Measurements from ENCODE around the gene LYL1. TPM values are rescaled to one million over a fixed set of nuclear protein-coding genes. Genes with fewer than 3 reads are reported as not detected.

The LYL1 gene
- total and polyA plus RNA-seq, 9 of the 15 experiments (the other 6 are each of a cell fraction or from before 2014, with no cell fraction given): 1.3 to 266 (median 34.0) TPM

- TF ChIP-seq ZNF347 (CRISPR knock-in tag; IDR thresholded peaks at IDR 0.05; ENCODE audit: low read depth) (no peak; the same call in 1 of the 2 replicates), CBFA2T2 (conservative IDR thresholded peaks at IDR 0.05) (no peak), CAMTA2 (CRISPR knock-in tag; conservative IDR thresholded peaks at IDR 0.05) (0 out of 2 replicates have a peak, but pooled peaks have one; percentile 54), CBX1 (IDR thresholded peaks at IDR 0.05; ENCODE audit: low read depth) (no peak), RBM14 (IDR thresholded peaks at IDR 0.05; ENCODE audit: borderline replicate concordance, insufficient read depth, low read depth, low read length) (0 out of 2 replicates have a peak, but pooled peaks have one; percentile 62), FOXA3 (CRISPR knock-in tag; conservative IDR thresholded peaks at IDR 0.05 in 1 of 2, IDR thresholded peaks at IDR 0.05 in 1 of 2) (0 out of 4 replicates have a peak, but pooled peaks of 1 of the 2 experiments have one; percentile 30), ZNF384 (IDR thresholded peaks at IDR 0.05; ENCODE audit: low read depth, low read length) (no peak), KDM2B (CRISPR knock-in tag; IDR thresholded peaks at IDR 0.05) (peak; percentile 74), POLR2B (IDR thresholded peaks at IDR 0.05; ENCODE audit: low read depth, partially characterized antibody) (no peak), PHF8 (IDR thresholded peaks at IDR 0.05; ENCODE audit: borderline replicate concordance, low read length) (peak; percentile 52; the same call in 1 of the 2 replicates), PML (IDR thresholded peaks at IDR 0.05; ENCODE audit: low read length) (0 out of 2 replicates have a peak, but pooled peaks have one; percentile 1), KDM4B (IDR thresholded peaks at IDR 0.05; ENCODE audit: borderline replicate concordance in 2 of 2, low read depth in 1 of 2) (no peak), SMARCE1 (IDR thresholded peaks at IDR 0.05) (no peak)
- TF ChIP-seq, protein P1, sequence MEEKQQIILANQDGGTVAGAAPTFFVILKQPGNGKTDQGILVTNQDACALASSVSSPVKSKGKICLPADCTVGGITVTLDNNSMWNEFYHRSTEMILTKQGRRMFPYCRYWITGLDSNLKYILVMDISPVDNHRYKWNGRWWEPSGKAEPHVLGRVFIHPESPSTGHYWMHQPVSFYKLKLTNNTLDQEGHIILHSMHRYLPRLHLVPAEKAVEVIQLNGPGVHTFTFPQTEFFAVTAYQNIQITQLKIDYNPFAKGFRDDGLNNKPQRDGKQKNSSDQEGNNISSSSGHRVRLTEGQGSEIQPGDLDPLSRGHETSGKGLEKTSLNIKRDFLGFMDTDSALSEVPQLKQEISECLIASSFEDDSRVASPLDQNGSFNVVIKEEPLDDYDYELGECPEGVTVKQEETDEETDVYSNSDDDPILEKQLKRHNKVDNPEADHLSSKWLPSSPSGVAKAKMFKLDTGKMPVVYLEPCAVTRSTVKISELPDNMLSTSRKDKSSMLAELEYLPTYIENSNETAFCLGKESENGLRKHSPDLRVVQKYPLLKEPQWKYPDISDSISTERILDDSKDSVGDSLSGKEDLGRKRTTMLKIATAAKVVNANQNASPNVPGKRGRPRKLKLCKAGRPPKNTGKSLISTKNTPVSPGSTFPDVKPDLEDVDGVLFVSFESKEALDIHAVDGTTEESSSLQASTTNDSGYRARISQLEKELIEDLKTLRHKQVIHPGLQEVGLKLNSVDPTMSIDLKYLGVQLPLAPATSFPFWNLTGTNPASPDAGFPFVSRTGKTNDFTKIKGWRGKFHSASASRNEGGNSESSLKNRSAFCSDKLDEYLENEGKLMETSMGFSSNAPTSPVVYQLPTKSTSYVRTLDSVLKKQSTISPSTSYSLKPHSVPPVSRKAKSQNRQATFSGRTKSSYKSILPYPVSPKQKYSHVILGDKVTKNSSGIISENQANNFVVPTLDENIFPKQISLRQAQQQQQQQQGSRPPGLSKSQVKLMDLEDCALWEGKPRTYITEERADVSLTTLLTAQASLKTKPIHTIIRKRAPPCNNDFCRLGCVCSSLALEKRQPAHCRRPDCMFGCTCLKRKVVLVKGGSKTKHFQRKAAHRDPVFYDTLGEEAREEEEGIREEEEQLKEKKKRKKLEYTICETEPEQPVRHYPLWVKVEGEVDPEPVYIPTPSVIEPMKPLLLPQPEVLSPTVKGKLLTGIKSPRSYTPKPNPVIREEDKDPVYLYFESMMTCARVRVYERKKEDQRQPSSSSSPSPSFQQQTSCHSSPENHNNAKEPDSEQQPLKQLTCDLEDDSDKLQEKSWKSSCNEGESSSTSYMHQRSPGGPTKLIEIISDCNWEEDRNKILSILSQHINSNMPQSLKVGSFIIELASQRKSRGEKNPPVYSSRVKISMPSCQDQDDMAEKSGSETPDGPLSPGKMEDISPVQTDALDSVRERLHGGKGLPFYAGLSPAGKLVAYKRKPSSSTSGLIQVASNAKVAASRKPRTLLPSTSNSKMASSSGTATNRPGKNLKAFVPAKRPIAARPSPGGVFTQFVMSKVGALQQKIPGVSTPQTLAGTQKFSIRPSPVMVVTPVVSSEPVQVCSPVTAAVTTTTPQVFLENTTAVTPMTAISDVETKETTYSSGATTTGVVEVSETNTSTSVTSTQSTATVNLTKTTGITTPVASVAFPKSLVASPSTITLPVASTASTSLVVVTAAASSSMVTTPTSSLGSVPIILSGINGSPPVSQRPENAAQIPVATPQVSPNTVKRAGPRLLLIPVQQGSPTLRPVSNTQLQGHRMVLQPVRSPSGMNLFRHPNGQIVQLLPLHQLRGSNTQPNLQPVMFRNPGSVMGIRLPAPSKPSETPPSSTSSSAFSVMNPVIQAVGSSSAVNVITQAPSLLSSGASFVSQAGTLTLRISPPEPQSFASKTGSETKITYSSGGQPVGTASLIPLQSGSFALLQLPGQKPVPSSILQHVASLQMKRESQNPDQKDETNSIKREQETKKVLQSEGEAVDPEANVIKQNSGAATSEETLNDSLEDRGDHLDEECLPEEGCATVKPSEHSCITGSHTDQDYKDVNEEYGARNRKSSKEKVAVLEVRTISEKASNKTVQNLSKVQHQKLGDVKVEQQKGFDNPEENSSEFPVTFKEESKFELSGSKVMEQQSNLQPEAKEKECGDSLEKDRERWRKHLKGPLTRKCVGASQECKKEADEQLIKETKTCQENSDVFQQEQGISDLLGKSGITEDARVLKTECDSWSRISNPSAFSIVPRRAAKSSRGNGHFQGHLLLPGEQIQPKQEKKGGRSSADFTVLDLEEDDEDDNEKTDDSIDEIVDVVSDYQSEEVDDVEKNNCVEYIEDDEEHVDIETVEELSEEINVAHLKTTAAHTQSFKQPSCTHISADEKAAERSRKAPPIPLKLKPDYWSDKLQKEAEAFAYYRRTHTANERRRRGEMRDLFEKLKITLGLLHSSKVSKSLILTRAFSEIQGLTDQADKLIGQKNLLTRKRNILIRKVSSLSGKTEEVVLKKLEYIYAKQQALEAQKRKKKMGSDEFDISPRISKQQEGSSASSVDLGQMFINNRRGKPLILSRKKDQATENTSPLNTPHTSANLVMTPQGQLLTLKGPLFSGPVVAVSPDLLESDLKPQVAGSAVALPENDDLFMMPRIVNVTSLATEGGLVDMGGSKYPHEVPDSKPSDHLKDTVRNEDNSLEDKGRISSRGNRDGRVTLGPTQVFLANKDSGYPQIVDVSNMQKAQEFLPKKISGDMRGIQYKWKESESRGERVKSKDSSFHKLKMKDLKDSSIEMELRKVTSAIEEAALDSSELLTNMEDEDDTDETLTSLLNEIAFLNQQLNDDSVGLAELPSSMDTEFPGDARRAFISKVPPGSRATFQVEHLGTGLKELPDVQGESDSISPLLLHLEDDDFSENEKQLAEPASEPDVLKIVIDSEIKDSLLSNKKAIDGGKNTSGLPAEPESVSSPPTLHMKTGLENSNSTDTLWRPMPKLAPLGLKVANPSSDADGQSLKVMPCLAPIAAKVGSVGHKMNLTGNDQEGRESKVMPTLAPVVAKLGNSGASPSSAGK (IDR thresholded peaks at IDR 0.05): peak; percentile 48; the same call in 1 of the 2 replicates
- TF ChIP-seq, protein P2, sequence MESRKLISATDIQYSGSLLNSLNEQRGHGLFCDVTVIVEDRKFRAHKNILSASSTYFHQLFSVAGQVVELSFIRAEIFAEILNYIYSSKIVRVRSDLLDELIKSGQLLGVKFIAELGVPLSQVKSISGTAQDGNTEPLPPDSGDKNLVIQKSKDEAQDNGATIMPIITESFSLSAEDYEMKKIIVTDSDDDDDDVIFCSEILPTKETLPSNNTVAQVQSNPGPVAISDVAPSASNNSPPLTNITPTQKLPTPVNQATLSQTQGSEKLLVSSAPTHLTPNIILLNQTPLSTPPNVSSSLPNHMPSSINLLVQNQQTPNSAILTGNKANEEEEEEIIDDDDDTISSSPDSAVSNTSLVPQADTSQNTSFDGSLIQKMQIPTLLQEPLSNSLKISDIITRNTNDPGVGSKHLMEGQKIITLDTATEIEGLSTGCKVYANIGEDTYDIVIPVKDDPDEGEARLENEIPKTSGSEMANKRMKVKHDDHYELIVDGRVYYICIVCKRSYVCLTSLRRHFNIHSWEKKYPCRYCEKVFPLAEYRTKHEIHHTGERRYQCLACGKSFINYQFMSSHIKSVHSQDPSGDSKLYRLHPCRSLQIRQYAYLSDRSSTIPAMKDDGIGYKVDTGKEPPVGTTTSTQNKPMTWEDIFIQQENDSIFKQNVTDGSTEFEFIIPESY (CRISPR knock-in tag; IDR thresholded peaks at IDR 0.05): no peak
Observed at GRCh38 chr19:13149628-13150186, 47.0 kb upstream of the LYL1 start (continued).

Data from K562 (cell line).